Keratinocyte (primary cell): ENCODE results near the gene TCF20.

Source experiments
- CTCF ChIP-seq, 3 experiments: IDR thresholded peaks in 1 of 3; conservative IDR thresholded peaks in 1 of 3; optimal IDR thresholded peaks in 1 of 3; 2 replicates in 2 of 3; 3 replicates in 1 of 3; pipeline versions ENCODE3 to v1.5.1; 2011; ENCODE audit warnings: low read length in 3 of 3, mild to moderate bottlenecking in 3 of 3, moderate library complexity in 2 of 3, control low read depth in 1 of 3, inconsistent platforms in 1 of 3; ENCODE audit not compliant: insufficient read depth in 2 of 3; ENCODE audit errors: extremely low read depth in 1 of 3
- EZH2 ChIP-seq: IDR thresholded peaks from one replicate; pipeline ENCODE4 v1.6.1; 2012; ENCODE audit warnings: inconsistent platforms, mild to moderate bottlenecking, low read length, moderate library complexity

- TF ChIP-seq CTCF (optimal IDR thresholded peaks at IDR 0.05 in 1 of 3, IDR thresholded peaks at IDR 0.05 in 1 of 3, conservative IDR thresholded peaks at IDR 0.05 in 1 of 3; ENCODE audit: extremely low read depth in 1 of 3, insufficient read depth in 2 of 3, low read length in 3 of 3) (no peak), EZH2 (no peak)
Observed at GRCh38 chr22:42243802-42244060, 26.7 kb downstream of the TCF20 start.
